ENCODE results near the gene SPATA2.

The SPATA2 gene

DNA sequence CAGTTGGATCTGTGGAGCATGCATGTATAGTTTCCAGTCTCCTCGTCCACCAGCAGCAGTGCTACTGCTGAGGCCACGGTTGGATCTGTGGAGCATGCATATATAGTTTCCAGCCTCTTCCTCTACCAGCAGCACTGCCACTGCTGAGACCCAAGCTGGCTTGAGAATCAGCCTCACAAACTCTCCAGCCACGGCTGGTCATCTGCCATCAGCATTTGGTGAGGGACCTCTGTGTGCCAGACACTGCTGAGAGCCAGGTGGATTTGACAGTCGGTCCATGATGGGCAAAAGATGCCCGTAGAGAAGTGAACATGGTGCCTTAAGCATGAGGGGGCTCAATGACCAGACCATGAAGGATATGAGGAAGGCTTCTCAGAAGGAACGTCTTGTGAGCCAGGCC lies 56.3 kb downstream of the SPATA2 start:
- in situ Hi-C loops (cut with HindIII; ENCODE audit: low sequenced_read_pairs): no loop called here
- no peak for DNase-seq (ENCODE audit: low read depth)
- TF ChIP-seq CTCF (IDR thresholded peaks at IDR 0.05; ENCODE audit: low read depth, low read length, missing control alignments): no peak

GRCh38 chr20:49858076-49858585 lies 57.2 kb downstream of the SPATA2 start:
- in situ Hi-C loops (cut with HindIII; ENCODE audit: low sequenced_read_pairs): no loop called here
- no peak for TF ChIP-seq CTCF (IDR thresholded peaks at IDR 0.05; ENCODE audit: low read depth, low read length, missing control alignments)
- no peak for DNase-seq (ENCODE audit: low read depth)
- no peak overlapping the region for H3K4me3 ChIP-seq (ENCODE audit: low read depth, low read length)

More for the DNA sequence above, 56.3 kb downstream of the SPATA2 start:
- H3K4me3 ChIP-seq (ENCODE audit: low read depth, low read length): no peak overlapping the region

GRCh38 chr20:49856904-49857303 lies 58.4 kb downstream of the SPATA2 start:
- H3K4me3 ChIP-seq (ENCODE audit: low read depth, low read length): no peak overlapping the region
- TF ChIP-seq CTCF (IDR thresholded peaks at IDR 0.05; ENCODE audit: low read depth, low read length, missing control alignments): no peak
- DNase-seq (ENCODE audit: low read depth): no peak
- in situ Hi-C loops (cut with HindIII; ENCODE audit: low sequenced_read_pairs): no loop called here

DNA sequence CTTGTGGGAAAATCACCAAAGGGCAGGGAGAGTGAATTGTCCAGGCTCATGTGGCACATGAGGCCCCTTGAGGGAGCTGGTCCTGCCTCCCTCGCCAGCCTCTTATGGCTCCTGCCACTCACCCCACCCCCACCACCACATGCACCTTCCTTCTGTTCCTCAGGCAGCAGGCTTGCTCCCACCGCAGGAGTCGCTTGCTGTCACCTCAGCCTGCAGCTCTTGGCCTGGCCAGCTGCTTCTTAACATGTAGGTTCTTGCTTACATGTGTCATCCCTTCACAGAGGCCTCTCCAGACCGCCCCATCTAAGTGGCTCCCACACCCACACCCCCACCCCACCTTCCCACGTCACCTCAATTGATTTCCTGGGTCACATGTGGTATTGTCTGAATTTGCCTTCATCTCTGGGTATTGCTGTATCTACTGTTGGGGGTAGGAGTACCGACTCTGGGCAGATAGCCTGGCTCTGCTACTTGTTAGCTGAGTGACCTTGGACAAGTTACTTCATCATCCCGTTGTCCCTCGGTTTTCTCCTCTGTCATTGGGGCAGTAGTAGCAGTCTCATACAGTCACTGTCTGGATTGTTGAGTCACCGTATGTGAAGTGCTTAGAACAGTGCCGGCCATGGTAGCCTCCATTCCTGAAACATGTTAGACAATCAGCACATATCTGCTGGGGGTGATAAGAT lies 61.0 kb downstream of the SPATA2 start:
- no peak overlapping the region for H3K4me3 ChIP-seq (ENCODE audit: low read depth, low read length)
- no peak for DNase-seq (ENCODE audit: low read depth)
- TF ChIP-seq CTCF (IDR thresholded peaks at IDR 0.05; ENCODE audit: low read depth, low read length, missing control alignments): no peak
- in situ Hi-C loops (cut with HindIII; ENCODE audit: low sequenced_read_pairs): no loop called here

DNA sequence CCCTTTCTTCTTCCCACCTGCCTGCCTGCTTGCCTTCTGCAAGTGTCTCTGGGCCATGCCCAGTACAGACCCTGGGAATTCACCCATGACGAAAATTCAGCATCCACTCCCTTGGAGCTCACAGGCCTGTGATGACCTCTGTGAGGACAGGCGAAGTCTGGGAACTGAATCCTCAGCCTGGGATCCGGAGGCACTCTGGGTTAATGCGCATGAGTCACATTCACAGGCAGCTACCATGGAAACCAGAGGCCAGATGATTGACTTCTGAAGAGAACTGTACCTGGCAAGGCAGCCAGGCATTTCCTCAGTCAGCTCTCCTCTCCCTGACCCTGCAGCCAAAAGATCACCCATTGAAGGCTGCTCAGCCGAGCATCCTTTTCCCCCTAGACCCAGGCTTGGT lies 61.7 kb downstream of the SPATA2 start:
- in situ Hi-C loops (cut with HindIII; ENCODE audit: low sequenced_read_pairs): no loop called here
- H3K4me3 ChIP-seq (ENCODE audit: low read depth, low read length): no peak overlapping the region
- no peak for TF ChIP-seq CTCF (IDR thresholded peaks at IDR 0.05; ENCODE audit: low read depth, low read length, missing control alignments)
- DNase-seq (ENCODE audit: low read depth): peak; percentile 22
